Parathyroid adenoma (tissue), 2 donors: ENCODE results near the gene OPRL1.

Source experiments
- H2AFZ ChIP-seq: fragments of 300-600 bp; sonication (generic); one replicate; pipeline ENCODE4 v1.7.0; 2017; ENCODE audit warnings: antibody characterized with exemption, mild to moderate bottlenecking
- H3K27ac ChIP-seq: fragments of 300-600 bp; sonication (generic); one replicate; pipeline ENCODE4 v1.7.0; 2017
- H3K27me3 ChIP-seq: fragments of 300-600 bp; sonication (generic); one replicate; pipeline ENCODE4 v1.7.0; 2017; ENCODE audit warnings: low read length; ENCODE audit not compliant: control insufficient read depth, insufficient read depth
- H3K36me3 ChIP-seq: fragments of 300-600 bp; sonication (generic); one replicate; pipeline ENCODE4 v1.7.0; 2017; ENCODE audit warnings: low read length; ENCODE audit not compliant: control insufficient read depth, insufficient read depth
- H3K4me1 ChIP-seq: fragments of 300-600 bp; sonication (generic); one replicate; pipeline ENCODE4 v1.7.0; 2017; ENCODE audit warnings: control low read depth
- H3K4me2 ChIP-seq: fragments of 300-600 bp; sonication (generic); one replicate; pipeline ENCODE4 v1.7.0; 2017; ENCODE audit warnings: low read length
- H3K4me3 ChIP-seq: fragments of 300-600 bp; sonication (generic); one replicate; pipeline ENCODE4 v1.7.0; 2017; ENCODE audit warnings: low read depth, low read length
- H3K79me2 ChIP-seq: fragments of 300-600 bp; sonication (generic); one replicate; pipeline ENCODE4 v1.7.0; 2017; ENCODE audit warnings: control low read depth
- H3K9ac ChIP-seq: fragments of 300-600 bp; sonication (generic); one replicate; pipeline ENCODE4 v1.7.0; 2017; ENCODE audit warnings: mild to moderate bottlenecking
- H3K9me3 ChIP-seq: fragments of 300-600 bp; sonication (generic); one replicate; pipeline ENCODE4 v1.7.0; 2017; ENCODE audit warnings: low read length; ENCODE audit not compliant: control insufficient read depth
- TF ChIP-seq, protein P1 (sequence below): fragments of 300-600 bp; sonication (generic); IDR thresholded peaks from one replicate; pipeline ENCODE4 v1.7.0; 2017; ENCODE audit warnings: antibody characterized with exemption, mild to moderate bottlenecking
- donor health status: primary hyperparathyroidism.

The OPRL1 gene

DNA sequence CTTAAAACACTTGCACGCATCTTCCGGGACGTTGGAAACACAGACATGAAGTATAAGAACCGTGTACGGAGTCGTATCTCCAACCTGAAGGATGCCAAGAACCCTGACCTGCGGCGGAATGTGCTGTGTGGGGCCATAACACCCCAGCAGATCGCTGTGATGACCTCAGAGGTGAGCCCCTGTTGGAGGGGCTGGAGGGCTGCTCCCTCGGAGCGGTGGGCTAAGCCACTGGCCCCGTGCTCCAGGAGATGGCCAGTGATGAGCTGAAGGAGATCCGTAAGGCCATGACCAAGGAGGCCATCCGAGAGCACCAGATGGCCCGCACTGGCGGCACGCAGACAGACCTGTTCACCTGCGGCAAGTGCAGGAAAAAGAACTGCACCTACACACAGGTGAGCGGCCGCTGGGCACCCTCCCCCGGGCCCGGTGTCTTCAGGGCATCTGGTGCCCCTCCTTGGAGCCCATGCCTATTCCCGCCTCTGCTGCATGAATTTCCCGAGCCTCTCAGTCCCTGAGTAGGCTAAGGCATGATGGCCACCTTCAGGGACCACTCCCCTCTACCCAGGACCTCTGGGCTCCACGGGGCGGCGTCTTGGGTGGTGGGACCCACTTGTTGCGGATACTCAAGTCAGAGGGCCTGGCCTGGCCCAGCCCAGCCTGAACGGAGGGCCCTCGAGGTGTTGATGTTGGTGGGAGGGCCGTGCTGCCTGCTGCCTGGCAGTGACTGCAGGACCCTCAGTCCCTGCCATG lies 9.5 kb upstream of the OPRL1 start:
- no peaks in the 10 kb centered on the region for H3K36me3 ChIP-seq
- H3K4me3 ChIP-seq: no peak overlapping the region
- no peaks in the 10 kb centered on the region for H3K27me3 ChIP-seq
- H3K9ac ChIP-seq: no peak overlapping the region
- no peak overlapping the region for H2AFZ ChIP-seq
- TF ChIP-seq, protein P1, sequence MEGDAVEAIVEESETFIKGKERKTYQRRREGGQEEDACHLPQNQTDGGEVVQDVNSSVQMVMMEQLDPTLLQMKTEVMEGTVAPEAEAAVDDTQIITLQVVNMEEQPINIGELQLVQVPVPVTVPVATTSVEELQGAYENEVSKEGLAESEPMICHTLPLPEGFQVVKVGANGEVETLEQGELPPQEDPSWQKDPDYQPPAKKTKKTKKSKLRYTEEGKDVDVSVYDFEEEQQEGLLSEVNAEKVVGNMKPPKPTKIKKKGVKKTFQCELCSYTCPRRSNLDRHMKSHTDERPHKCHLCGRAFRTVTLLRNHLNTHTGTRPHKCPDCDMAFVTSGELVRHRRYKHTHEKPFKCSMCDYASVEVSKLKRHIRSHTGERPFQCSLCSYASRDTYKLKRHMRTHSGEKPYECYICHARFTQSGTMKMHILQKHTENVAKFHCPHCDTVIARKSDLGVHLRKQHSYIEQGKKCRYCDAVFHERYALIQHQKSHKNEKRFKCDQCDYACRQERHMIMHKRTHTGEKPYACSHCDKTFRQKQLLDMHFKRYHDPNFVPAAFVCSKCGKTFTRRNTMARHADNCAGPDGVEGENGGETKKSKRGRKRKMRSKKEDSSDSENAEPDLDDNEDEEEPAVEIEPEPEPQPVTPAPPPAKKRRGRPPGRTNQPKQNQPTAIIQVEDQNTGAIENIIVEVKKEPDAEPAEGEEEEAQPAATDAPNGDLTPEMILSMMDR: no peak
- no peaks in the 10 kb centered on the region for H3K79me2 ChIP-seq
- H3K4me1 ChIP-seq: peaks cover 5% of the 10 kb centered on the region
- H3K27ac ChIP-seq: no peak overlapping the region
- no peaks in the 10 kb centered on the region for H3K9me3 ChIP-seq
- no peak overlapping the region for H3K4me2 ChIP-seq

DNA sequence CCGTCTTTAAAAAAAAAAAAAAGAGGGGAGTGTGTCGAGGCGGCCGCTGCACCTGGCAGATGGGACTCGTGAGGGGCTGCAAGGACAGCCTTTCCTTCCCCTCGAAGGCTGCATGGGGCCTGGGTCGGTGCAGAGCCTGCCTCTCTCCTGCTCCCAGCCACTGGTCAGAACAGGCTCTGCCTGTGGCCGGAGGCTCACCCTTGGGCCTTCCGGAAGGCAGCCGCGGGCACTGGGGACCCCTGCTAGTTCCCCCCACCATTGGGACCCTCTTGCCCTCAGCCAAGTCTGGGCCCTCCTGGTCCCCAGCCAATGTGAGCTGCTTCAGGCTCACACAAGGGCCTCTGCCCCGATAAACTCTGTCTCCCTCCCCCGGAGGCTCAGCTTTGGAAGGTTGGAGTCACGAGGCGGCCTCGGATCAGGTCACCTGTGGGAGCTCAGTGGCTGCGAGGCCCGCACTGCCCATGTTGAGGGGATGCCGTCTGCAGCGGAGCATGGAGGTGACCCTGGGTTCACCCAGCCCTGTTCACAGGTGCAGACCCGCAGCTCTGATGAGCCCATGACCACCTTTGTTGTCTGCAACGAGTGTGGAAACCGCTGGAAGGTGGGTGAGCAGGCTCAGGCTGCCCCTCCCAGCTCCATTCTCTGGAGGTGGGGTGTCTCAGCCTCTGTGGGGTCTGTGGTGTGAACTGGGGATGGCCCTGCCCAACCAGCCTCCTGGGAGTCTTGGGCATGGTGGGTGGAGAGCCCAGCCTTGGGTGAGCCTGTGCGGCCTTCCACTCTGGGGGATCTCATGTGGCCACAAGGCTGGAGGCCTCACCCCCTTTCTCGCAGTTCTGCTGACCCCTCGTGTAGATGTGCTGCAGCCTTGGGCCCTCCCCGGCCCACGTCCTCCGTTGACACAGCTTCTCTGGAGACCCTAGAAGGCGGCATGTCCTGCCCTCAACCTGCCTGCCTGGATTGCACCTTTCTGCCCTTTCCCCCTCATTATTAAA lies 8.2 kb upstream of the OPRL1 start:
- Histone ChIP-seq H2AFZ (no peak overlapping the region), H3K79me2 (no peaks in the 10 kb centered on the region), H3K27me3 (no peaks in the 10 kb centered on the region), H3K9me3 (no peaks in the 10 kb centered on the region), H3K4me1 (no peaks in the 10 kb centered on the region), H3K4me2 (no peak overlapping the region), H3K36me3 (no peaks in the 10 kb centered on the region), H3K27ac (no peak overlapping the region), H3K4me3 (no peak overlapping the region), H3K9ac (no peak overlapping the region)
- TF ChIP-seq, protein P1: no peak

DNA sequence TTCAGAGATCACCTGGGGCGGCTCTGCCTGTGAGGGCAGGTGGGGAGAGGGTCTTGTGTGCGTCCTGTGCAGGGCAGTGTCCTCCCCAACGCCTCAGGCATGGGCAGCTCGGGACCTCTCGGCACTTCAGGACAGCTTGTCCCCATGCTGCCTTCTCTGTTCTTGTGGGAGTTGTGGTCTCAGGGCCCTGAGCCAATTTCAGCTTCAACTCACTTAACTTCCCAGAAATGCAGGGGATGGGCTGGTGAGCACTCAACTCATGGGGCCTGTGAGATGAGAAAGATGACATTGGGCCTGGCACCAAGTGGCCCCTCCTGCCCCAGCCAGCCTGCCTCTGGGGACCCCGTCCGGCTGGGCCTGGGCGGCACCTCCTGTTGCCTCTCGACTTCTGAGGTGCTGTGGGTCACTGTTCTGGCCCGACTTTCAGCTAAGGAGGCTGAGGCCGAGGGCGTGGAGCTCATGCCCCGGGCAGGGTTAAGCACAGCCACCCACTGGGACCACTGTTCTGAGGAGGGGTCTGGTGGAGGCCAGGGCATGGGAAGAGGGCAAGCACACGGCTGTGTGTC lies 7.3 kb upstream of the OPRL1 start:
- H3K79me2 ChIP-seq: no peaks in the 10 kb centered on the region
- TF ChIP-seq, protein P1: no peak
- H3K9ac ChIP-seq: no peak overlapping the region
- H3K4me3 ChIP-seq: no peak overlapping the region
- no peaks in the 10 kb centered on the region for H3K36me3 ChIP-seq
- no peaks in the 10 kb centered on the region for H3K9me3 ChIP-seq
- H3K4me1 ChIP-seq: no peaks in the 10 kb centered on the region
- no peak overlapping the region for H3K4me2 ChIP-seq
- no peak overlapping the region for H2AFZ ChIP-seq
- no peak overlapping the region for H3K27ac ChIP-seq
- no peaks in the 10 kb centered on the region for H3K27me3 ChIP-seq

DNA sequence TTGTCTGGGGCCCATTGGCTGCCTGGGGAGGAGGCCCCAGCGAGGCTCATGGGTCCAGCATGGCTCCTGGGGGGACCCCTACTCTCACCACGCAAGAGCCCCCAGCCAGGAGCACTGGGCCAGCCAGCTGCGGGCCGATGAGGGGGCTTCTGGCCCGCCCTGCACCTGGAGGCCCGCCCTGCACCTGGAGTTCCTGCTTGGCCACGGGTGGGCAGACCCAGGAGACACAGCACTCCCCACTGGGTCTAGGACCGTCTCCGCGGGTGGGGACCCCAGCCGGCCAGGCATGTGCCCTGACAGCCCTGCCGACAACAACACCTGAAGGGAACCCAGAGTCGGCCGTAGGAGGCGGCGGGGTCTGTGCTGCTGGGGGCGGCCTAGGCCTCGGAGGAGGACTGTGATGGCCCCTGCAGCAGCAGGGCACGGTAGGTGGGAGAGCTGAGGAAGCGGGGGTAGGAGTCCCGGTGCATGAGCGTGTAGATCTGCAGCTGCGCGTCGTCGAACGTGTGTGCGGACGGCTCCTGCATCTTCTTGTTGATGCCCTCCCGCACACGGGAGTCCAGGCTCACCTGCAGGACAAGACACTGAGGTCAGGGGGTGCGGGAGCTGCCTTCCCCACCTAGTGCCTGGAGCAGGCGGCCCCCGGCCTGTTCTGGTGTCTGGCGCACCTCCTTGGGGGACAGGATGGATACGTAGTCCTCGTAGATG lies 6.3 kb upstream of the OPRL1 start:
- TF ChIP-seq, protein P1: no peak
- no peaks in the 10 kb centered on the region for H3K9me3 ChIP-seq
- H3K9ac ChIP-seq: no peak overlapping the region

More for the DNA sequence above, 6.3 kb upstream of the OPRL1 start:
- Histone ChIP-seq H3K79me2 (no peaks in the 10 kb centered on the region), H3K27ac (no peak overlapping the region), H2AFZ (no peak overlapping the region), H3K4me2 (no peak overlapping the region), H3K27me3 (no peaks in the 10 kb centered on the region), H3K36me3 (no peaks in the 10 kb centered on the region), H3K4me1 (peaks cover 4% of the 10 kb centered on the region), H3K4me3 (no peak overlapping the region)
